Activated naive CD4-positive, alpha-beta T cell treated with anti-CD3 and anti-CD28 coated beads, Interleukin-2, amount 50 U/mL, for 24 hours (primary cell): ENCODE data around the gene SNX10.

Source experiments
- H3K27ac Mint-ChIP-seq: one replicate; pipeline ENCODE4 v1.8.0; 2021; ENCODE audit warnings: mild to moderate bottlenecking, mixed read lengths
- H3K27me3 Mint-ChIP-seq: one replicate; pipeline ENCODE4 v1.8.0; 2021; ENCODE audit warnings: mixed read lengths
- H3K36me3 Mint-ChIP-seq: one replicate; pipeline ENCODE4 v1.8.0; 2021; ENCODE audit warnings: mixed read lengths
- H3K4me1 Mint-ChIP-seq: one replicate; pipeline ENCODE4 v1.8.0; 2021; ENCODE audit warnings: mixed read lengths
- H3K4me3 Mint-ChIP-seq: one replicate; pipeline ENCODE4 v1.8.0; 2021; ENCODE audit warnings: mild to moderate bottlenecking, mixed read lengths
- H3K9me3 Mint-ChIP-seq: one replicate; pipeline ENCODE4 v1.8.0; 2021; ENCODE audit warnings: mixed read lengths

The SNX10 gene

DNA sequence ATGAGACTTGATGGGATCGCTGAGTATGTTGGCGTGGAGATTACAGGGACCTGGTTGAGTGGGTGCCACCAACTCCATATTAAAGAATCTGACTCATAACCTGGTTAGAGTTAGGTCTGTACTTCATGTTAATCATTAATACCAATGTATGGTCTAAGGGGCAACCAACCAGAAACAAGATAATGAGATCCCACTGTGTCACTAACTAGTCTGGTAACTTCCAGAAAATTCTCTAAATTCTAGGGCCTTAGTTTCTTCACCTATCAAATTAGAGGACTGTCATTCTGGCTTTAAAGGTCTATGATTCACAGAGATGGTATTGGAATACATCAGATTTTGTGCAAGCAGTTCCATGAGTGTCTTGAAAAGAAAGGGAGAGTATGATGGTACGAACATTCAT is 102.2 kb downstream of the SNX10 start:
- H3K4me1 Mint-ChIP-seq: peaks cover 6% of the 10 kb centered on the region
- peaks cover 37% of the 10 kb centered on the region for H3K27me3 Mint-ChIP-seq
- H3K4me3 Mint-ChIP-seq: no peak overlapping the region
- H3K36me3 Mint-ChIP-seq: no peaks in the 10 kb centered on the region
- H3K27ac Mint-ChIP-seq: no peak overlapping the region
- no peaks in the 10 kb centered on the region for H3K9me3 Mint-ChIP-seq

DNA sequence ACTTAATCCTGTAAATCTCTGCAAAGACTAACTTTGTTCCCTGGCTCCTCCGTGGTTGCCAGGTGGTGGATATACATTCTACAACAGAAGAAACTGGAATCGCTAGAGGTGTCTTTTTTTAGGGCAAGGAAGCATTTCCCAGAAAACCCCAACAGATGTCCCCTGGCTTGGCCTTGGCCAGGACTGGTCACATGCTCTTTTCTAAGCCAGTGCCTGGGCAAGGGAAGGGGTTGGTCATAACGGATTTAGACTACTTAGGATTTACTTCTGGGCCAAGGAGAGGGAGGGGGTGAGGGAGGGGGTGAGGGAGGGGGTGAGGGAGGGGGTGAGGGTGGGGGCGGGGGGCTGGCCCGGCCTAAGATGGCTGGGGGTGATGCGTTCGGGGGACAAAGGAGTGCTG is 105.7 kb downstream of the SNX10 start:
- no peaks in the 10 kb centered on the region for H3K9me3 Mint-ChIP-seq
- H3K27me3 Mint-ChIP-seq: peaks cover 38% of the 10 kb centered on the region
- H3K27ac Mint-ChIP-seq: no peak overlapping the region
- H3K4me3 Mint-ChIP-seq: no peak overlapping the region
- H3K36me3 Mint-ChIP-seq: no peaks in the 10 kb centered on the region
- peaks cover 14% of the 10 kb centered on the region for H3K4me1 Mint-ChIP-seq

DNA sequence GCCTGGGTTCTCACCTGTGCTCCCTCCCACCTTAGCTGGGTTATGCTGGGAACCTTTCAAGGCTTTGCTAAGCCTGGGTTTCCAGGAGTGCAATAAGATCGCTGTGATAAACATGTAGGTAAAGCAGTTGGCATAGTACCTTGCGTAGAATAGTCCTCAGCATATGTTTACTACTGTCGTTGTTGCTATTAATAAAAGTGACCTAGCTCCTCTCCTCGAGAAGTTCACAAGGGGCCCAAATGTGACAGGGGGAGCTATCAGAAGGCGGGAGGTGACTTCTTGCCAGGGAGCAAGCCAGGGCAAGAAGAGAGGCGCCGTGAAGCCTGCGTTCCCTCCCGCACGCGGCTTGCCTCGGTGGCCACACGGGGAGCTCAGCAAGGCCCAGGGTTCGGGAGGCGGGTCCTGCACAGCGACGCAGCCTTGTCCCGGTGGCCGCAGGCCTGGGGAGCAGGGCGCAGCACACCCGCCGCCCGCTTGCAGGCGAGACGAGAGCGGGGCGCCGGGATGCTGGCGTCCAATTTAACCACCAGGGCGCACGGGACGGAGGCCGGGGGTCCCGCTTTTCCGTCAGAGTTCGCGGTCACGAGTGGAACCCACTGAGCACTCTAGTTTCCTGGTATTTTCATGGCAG is 106.2 kb downstream of the SNX10 start:
- Mint-ChIP-seq H3K36me3 (no peaks in the 10 kb centered on the region), H3K27ac (no peak overlapping the region), H3K9me3 (no peaks in the 10 kb centered on the region), H3K4me3 (peak overlapping the region; percentile 82), H3K4me1 (peaks cover 14% of the 10 kb centered on the region), H3K27me3 (peaks cover 38% of the 10 kb centered on the region)

DNA sequence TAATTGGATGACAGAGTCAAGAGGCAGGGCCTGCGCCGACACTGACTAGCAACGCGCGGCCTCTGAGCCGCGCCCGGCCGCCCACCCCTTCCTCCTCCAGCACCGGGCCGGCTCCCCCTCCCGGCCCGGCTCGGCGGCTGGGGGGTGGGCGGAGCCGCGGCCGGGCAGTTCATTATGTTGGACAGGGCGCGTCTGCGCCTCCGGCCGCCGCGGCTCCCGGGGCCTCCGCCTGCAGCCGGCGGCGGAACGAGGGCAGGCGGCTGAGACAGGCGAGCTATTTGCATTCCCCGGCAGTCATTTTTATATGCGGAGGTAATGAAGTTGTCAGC is 106.7 kb downstream of the SNX10 start:
- H3K9me3 Mint-ChIP-seq: no peaks in the 10 kb centered on the region
- no peaks in the 10 kb centered on the region for H3K36me3 Mint-ChIP-seq
- H3K27me3 Mint-ChIP-seq: peaks cover 35% of the 10 kb centered on the region
- H3K27ac Mint-ChIP-seq: no peak overlapping the region
- H3K4me3 Mint-ChIP-seq: peak overlapping the region; percentile 82
- H3K4me1 Mint-ChIP-seq: peaks cover 14% of the 10 kb centered on the region

DNA sequence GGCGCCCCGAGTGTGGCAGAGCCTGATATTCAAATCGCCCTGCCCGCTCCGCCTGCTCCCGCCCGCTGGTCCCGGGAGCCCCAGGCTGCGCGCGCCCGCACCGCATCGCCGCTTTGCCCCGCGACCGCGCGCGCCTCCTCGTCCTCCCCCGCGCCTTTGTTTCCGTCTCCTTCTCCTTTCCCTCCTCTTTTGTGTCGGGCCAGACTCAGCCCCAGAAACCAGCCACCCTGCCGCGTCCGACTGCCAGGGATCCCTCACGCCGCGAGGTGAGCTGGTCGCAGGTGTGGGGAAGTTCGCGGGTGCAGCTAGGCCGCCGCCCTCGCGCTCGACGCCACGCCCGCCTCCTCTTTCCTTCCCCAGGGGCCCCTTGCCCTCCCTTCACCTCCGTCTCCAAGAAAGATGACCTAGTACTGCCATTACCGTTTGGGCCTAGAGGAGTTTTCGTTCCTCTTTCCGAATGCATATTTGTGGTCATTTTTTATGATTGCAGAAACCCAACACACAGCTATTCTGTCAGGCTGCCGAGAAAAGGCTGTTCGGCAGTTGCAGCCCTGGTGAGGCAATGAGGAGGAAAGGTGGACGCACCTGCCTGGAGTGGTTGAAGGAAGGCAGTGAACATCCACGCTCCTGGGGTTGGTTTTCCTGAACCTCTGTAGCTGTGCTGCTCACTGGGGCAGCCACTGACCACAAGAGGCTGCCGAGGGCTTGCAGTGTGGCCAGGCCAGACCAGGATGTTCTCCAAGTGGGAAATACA is 107.3 kb downstream of the SNX10 start:
- H3K9me3 Mint-ChIP-seq: no peaks in the 10 kb centered on the region
- peak overlapping the region; percentile 75 for H3K27ac Mint-ChIP-seq
- no peaks in the 10 kb centered on the region for H3K36me3 Mint-ChIP-seq
- peak overlapping the region; percentile 90 for H3K4me3 Mint-ChIP-seq
- peaks cover 31% of the 10 kb centered on the region for H3K27me3 Mint-ChIP-seq
- peaks cover 14% of the 10 kb centered on the region for H3K4me1 Mint-ChIP-seq

DNA sequence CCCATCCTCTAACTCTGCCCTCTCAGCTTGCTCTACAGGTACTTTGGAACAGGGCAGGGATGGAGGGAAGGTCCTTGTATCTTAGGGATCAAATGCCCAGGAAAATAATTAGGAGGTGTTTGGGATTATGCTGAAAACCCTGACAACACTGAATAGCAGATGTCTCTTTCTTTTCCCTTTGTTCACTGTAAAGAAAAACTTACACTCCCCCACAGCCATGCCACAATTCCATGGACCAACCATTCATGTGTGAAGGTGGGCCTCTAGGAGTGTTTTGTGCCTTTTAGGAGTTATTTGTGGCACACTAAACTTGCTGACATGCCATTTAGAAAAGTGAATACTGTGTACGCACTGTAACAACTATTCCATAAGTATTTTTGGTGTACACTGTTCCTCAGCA is 108.1 kb downstream of the SNX10 start:
- H3K9me3 Mint-ChIP-seq: no peaks in the 10 kb centered on the region
- peaks cover 14% of the 10 kb centered on the region for H3K4me1 Mint-ChIP-seq
- no peak overlapping the region for H3K27ac Mint-ChIP-seq
- H3K36me3 Mint-ChIP-seq: no peaks in the 10 kb centered on the region
- H3K27me3 Mint-ChIP-seq: peaks cover 33% of the 10 kb centered on the region
- H3K4me3 Mint-ChIP-seq: peak overlapping the region; percentile 90

DNA sequence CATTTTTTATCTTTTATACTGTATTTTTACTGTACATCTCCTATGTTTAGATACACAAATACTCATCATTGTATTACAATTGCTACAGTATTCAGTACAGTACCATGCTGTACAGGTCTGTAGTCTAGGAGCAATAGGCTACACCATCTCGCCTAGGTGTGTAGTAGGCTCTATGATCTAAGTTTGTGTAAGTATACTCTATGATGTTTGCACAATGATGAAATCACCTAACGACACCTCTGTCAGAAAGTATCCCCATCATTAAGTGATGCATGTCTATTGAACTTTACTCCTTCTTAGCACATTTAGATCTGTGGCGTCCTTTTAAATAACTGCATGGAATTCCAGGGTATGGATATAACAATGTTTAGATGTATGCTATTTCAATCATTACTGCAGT is 112.0 kb downstream of the SNX10 start:
- H3K4me3 Mint-ChIP-seq: no peak overlapping the region
- H3K9me3 Mint-ChIP-seq: peaks cover 9% of the 10 kb centered on the region
- H3K4me1 Mint-ChIP-seq: peaks cover 10% of the 10 kb centered on the region
- peaks cover 22% of the 10 kb centered on the region for H3K27me3 Mint-ChIP-seq
- no peak overlapping the region for H3K27ac Mint-ChIP-seq
- peaks cover 6% of the 10 kb centered on the region for H3K36me3 Mint-ChIP-seq

DNA sequence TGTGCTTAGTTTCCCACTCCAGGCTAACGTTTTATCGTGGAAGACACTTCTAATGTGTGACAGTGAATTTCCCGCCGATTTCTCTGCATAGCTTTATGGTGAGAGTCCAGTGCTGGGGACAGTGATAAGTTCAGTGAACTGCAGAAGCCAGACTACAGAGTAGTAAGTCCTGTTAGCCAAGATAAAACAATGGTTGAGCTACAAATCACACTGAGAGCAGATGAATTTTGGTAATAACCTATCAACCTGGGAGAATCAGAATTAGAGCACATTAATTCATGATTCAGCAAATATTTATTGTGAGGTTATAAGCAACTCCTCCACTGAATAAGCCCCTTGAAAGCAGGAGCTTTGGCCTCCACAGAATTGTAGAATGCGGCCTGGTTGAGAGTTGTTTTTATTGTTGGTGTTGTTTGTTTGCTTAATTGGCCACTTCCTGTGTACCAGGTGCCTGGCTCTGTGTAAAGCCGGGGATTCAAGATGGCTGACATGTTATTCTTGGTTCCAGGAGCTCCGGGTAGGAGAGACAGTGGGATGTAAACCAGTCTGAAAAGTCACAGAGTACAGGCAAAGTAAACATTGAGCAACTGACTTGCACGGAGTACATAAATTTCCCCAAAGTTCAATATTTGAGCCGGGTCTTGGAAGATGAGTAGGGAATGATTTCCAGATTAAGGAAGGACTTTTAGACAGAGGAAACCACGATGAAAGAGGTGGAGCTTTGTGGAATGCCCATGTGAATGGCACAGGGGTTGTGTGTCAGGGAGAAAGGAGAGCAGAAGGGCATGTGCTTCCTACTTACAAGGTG is 112.7 kb downstream of the SNX10 start:
- no peak overlapping the region for H3K27ac Mint-ChIP-seq
- H3K9me3 Mint-ChIP-seq: peaks cover 9% of the 10 kb centered on the region
- H3K4me1 Mint-ChIP-seq: peaks cover 3% of the 10 kb centered on the region
- H3K36me3 Mint-ChIP-seq: peaks cover 6% of the 10 kb centered on the region
- H3K4me3 Mint-ChIP-seq: no peak overlapping the region
- H3K27me3 Mint-ChIP-seq: peaks cover 16% of the 10 kb centered on the region

DNA sequence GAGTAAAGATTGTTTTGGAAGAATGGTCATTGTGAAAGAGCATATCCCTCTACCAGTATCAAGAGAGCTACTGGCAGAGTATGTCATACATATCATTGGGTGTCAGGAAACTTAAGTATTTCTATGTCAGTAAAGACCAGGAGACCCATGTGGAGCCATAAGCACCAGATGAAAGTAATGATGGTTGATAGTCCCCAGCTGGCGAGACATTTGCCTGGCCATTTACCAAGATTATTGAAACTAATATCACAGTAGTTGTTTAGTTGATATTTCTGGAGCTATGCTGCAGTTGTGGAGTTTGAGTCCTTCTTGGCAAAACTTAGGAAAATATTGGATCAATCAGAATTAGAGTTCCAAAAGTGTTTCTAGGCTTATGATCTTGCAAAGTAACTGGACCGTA is 114.8 kb downstream of the SNX10 start:
- peaks cover 13% of the 10 kb centered on the region for H3K27me3 Mint-ChIP-seq
- H3K9me3 Mint-ChIP-seq: peaks cover 9% of the 10 kb centered on the region
- H3K4me1 Mint-ChIP-seq: no peaks in the 10 kb centered on the region
- no peak overlapping the region for H3K27ac Mint-ChIP-seq
- peaks cover 6% of the 10 kb centered on the region for H3K36me3 Mint-ChIP-seq
- no peak overlapping the region for H3K4me3 Mint-ChIP-seq

DNA sequence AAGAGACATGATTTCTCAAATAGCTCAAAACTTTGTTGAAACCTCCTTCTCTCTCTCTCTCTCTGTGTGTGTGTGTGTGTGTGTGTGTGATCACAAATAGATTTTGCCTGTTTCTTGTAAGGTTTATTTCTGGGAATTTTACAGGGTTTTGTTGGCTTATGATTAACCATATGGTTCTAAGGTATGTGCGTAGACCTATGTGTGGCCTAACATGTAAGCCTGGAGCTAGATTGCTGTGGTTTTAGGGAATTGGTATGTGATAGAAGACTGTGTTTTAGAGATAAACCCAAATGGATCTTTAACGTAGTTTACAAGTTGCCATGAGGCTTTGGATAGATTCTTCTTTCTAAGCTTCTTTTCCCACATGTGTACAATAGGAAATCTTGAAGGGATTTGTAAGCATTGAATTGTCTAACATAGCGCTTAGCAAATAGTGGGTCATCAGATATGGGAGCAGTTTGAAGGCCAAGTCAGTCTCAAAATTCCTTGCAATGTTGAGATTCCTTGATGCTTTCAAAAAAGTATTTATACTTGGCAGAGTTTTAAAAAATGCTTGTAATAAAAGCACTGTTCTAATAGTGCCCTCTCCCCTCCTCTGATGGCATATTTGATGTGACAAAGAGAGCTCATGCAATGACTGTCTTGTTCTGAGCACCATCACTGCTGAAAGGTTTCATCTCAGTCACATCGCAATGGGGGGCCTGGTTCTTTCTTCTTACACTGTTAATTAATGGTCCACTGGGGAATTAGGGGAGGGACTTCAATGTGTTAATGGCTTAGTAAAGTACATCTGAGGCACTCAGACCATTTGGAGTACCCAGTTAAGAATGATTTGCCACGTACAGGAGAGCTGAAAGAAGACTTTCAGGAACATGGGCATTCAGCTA is 118.2 kb downstream of the SNX10 start:
- no peak overlapping the region for H3K27ac Mint-ChIP-seq
- peaks cover 16% of the 10 kb centered on the region for H3K27me3 Mint-ChIP-seq
- no peaks in the 10 kb centered on the region for H3K4me1 Mint-ChIP-seq
- peaks cover 9% of the 10 kb centered on the region for H3K9me3 Mint-ChIP-seq
- no peak overlapping the region for H3K4me3 Mint-ChIP-seq
- peaks cover 6% of the 10 kb centered on the region for H3K36me3 Mint-ChIP-seq

DNA sequence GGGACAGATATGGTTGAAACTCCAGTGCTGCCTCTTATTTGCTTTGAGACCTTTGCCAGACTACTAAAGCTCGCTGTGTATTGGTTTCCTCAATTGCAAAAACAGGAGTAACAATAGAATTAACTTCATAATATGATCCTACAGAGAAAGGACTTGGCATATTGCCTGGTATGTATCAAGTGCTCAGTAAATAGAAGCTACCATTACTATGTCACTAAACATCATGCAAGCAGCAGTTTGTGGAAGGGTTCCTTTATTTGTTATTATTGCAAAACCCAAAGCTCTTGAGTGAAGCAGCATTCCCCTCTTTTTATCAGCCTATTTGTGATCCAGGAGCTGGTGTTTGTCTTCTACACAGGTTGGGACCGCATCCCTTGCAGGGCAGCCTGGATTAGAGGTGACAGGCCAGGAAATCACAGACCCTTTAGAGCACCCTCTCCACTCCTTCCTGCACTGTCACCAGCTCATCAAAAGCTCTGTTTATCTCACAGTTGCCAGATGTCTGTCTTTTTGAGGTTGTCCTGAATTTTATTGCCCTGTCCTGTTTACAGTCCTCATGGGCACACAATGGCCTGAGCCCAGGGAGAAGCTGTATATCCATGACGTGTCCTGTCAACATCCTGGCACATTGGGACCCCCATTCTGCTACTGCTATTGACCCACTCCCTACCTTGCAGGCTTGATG is 121.5 kb downstream of the SNX10 start:
- Mint-ChIP-seq H3K36me3 (no peaks in the 10 kb centered on the region), H3K27me3 (peaks cover 8% of the 10 kb centered on the region), H3K9me3 (no peaks in the 10 kb centered on the region), H3K27ac (no peak overlapping the region), H3K4me3 (no peak overlapping the region), H3K4me1 (no peaks in the 10 kb centered on the region)

DNA sequence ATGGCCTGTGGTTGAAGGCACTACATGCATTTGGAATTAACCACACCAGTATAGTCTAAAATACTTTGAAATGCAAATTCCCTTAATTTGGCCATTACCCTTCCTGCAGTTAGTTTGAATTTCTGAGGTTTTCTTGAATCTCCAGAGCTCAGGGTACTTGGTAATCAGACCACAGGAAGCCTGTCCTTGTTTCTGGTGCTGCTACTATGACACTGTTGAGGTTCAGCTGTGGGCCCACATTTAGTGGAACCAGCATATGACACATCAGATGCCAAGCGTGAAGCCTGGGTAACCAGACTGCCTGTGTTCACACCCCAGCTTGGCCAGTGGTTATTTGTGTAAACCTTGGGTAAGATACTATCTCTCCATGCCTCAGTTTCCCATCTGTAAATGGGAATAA is 124.3 kb downstream of the SNX10 start:
- Mint-ChIP-seq H3K4me3 (no peak overlapping the region), H3K27me3 (peaks cover 7% of the 10 kb centered on the region), H3K9me3 (no peaks in the 10 kb centered on the region)

DNA sequence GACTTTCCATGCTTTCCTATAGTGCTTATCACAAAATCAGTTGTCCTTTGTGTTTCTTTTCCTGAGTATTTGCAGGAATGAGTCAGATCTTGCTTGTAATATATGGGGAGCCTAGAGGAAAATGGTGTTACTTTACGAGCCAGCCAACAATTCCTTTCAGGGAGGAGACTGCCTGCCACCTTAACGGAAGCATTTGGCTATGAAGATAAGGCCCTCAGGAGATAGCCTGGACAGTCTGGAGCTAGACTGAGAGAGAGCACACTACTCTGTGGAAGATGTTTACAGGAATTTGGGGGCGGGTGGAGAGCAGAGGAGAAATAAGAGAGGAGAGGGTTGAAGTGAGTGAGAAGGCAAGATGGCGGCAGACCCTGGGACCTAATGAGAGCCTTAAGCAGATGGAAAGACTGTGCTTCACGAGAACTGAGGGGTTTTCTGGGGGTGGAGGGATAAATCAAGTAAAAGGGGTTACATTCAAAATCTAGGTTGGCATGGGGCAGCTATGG is 126.3 kb downstream of the SNX10 start:
- Mint-ChIP-seq H3K4me3 (no peak overlapping the region), H3K4me1 (no peaks in the 10 kb centered on the region), H3K27me3 (peaks cover 3% of the 10 kb centered on the region), H3K27ac (no peak overlapping the region), H3K36me3 (no peaks in the 10 kb centered on the region), H3K9me3 (no peaks in the 10 kb centered on the region)

More for the DNA sequence above, 124.3 kb downstream of the SNX10 start:
- H3K4me1 Mint-ChIP-seq: no peaks in the 10 kb centered on the region
- no peak overlapping the region for H3K27ac Mint-ChIP-seq
- H3K36me3 Mint-ChIP-seq: no peaks in the 10 kb centered on the region

DNA sequence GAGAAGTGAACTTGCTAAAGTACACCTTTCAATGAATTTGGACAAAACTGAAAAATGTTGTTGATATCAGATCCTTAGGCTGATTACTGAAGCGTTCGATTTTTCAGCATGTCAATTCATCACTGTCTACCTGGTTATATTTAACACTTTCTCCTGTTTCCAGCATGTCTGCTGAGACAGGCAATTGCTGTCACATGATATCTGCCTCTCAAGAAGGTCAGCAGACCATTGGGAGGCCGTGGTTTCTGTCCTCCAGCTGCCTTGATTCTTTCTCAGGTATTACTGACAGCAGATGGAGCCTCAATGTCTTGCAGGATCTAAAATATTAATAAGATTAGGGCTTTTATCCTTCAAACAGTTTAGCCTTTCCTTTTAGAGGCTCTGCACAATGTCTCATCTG is 127.5 kb downstream of the SNX10 start:
- no peaks in the 10 kb centered on the region for H3K36me3 Mint-ChIP-seq
- no peak overlapping the region for H3K4me3 Mint-ChIP-seq
- H3K27ac Mint-ChIP-seq: no peak overlapping the region
- peaks cover 2% of the 10 kb centered on the region for H3K27me3 Mint-ChIP-seq
- no peaks in the 10 kb centered on the region for H3K9me3 Mint-ChIP-seq
- no peaks in the 10 kb centered on the region for H3K4me1 Mint-ChIP-seq
